Fibroblast of lung (primary cell): ENCODE results near the gene TRIM47.

Experiments used
- CTCF ChIP-seq, 2 donors: IDR thresholded peaks in 1 of 2; conservative IDR thresholded peaks in 1 of 2; 1 replicate in 1 of 2; 2 replicates in 1 of 2; pipeline ENCODE4 v1.5.1; 2011 to 2012; ENCODE audit warnings: low read length in 2 of 2, control low read depth in 1 of 2, inconsistent platforms in 1 of 2, low read depth in 1 of 2, mild to moderate bottlenecking in 1 of 2
- EZH2 ChIP-seq: IDR thresholded peaks from 2 replicates; pipeline ENCODE4 v1.5.1; 2012; ENCODE audit warnings: low read length, control low read depth, mild to moderate bottlenecking; ENCODE audit errors: missing control alignments

GRCh38 chr17:75827308-75828075, 50.9 kb downstream of the TRIM47 start:
- TF ChIP-seq CTCF (conservative IDR thresholded peaks at IDR 0.05 in 1 of 2, IDR thresholded peaks at IDR 0.05 in 1 of 2; ENCODE audit: low read depth in 1 of 2, low read length in 2 of 2) (peak; percentile 72 to 75), EZH2 (no peak)
